GM18868 (cell line): ENCODE measurements around the gene DCUN1D3.
"Not testable (repeated sequence)": the region's sequence is repeated elsewhere in the genome, so short reads cannot be mapped to it uniquely, and the experiment has no call there.

Experiments
- ATAC-seq: cut with Tn5 transposase; IDR thresholded peaks from one replicate; pipeline ENCODE4 v1.9.1; 2021; ENCODE audit warnings: mild to moderate bottlenecking, moderate library complexity; ENCODE audit not compliant: unreplicated experiment

The DCUN1D3 gene

GRCh38 chr16:20866145-20866772, 33.9 kb downstream of the DCUN1D3 start:
- ATAC-seq, result peak; percentile 12

- ATAC-seq, result peak; percentile 86
Observed at GRCh38 chr16:20865420-20866131, 34.6 kb downstream of the DCUN1D3 start.

- not testable (repeated sequence) for ATAC-seq
Observed at GRCh38 chr16:20864376-20864775, 35.8 kb downstream of the DCUN1D3 start.

- ATAC-seq, result no peak
Observed at GRCh38 chr16:20862162-20862960, 37.8 kb downstream of the DCUN1D3 start.

DNA sequence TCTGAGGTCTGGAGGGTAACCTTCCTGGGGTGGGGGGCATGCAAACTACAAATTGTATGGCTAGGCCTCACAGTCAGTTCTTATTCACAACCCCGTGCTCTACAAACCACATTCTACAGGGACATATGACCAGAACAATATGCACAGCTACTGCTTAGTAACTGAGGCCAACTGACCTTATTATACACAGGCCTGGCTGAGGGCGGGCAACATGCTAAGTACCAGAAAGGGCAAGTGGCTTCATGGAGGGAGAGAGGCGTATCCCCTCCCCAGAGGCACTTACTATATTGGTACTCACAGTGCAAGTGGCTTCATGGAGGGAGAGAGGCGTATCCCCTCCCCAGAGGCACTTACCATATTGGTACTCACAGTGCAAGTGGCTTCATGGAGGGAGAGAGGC, 39.2 kb downstream of the DCUN1D3 start:
- ATAC-seq, result not testable (repeated sequence)

DNA sequence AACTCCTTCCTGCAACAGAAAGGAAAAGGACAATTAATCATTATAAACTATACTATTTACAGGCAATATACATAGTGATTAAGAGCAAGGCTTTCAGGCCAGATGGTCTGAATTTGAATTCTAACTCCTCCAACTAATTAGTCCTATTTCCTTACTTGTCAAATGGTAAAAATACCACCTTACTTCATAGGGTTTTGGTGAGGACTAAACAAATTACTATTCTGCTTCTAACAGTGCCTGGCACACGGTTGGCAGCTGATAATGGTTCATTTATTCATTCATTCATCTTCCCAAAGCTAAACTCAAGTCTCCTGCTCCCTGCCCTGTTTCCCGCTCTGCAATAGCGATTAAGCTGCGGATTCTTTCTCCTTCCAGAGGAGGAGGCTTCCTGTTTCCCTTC, 39.8 kb downstream of the DCUN1D3 start:
- ATAC-seq, result no peak

DNA sequence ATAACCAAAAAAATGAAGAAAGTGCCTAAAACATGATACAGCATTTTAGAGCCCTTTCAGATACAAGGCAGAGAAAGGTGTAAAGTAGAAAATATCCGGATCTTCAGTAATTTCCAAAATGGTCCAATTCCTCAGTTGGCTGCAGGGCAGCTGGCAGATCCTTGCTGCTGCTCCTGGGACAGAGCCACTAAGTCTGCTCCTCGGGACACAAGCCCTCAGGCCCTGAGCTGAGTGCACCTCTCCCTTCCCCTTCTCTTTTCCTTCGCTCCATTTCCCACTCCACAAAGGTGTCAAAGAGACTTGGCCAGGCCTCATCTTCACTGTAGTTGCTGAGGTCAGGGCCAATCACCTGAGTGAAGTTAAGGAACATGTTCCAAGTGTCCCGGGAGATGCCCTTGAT, 40.5 kb downstream of the DCUN1D3 start:
- ATAC-seq, result no peak

- ATAC-seq, result no peak
Observed at GRCh38 chr16:20859229-20859628, 40.9 kb downstream of the DCUN1D3 start.

DNA sequence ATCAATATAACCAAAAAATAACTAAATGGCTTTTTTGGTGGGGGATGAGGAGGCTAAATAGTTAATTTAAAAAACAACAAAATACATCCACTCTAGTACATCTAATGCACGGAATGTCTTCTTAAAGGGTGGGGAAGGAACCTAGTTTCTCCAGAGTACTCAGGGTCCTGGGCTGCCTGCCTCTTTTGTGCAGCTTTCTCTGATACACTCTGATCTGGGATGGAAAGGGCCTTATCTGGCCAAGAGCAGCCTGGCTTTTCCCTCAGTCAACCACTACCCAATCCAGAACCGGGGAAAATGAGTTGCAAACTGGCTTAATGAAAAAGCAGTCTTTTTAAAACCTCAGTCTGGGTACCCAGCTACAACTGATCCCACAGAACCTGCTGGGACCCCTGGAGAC, 42.9 kb downstream of the DCUN1D3 start:
- no peak for ATAC-seq

DNA sequence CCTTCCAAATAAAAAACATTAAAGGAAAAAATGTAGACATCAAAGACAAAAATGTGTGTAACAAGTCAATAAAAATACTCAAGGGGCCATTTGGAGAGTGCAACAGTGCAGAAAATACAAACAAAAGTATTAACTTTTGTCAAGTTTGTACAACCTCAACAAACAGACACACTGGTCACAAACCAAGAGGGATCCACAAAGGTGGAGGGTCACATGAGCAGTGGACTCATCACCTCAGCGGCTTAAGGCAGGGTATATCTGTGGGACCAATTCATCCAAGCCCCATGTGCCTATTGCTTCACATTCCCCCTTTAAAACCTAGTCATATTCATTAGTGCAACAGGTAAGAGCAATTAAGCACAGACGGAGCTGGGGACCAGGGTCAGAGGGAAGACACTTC, 45.2 kb downstream of the DCUN1D3 start:
- ATAC-seq, result no peak

- ATAC-seq, result no peak
Observed at GRCh38 chr16:20853981-20854620, 46.1 kb downstream of the DCUN1D3 start.

DNA sequence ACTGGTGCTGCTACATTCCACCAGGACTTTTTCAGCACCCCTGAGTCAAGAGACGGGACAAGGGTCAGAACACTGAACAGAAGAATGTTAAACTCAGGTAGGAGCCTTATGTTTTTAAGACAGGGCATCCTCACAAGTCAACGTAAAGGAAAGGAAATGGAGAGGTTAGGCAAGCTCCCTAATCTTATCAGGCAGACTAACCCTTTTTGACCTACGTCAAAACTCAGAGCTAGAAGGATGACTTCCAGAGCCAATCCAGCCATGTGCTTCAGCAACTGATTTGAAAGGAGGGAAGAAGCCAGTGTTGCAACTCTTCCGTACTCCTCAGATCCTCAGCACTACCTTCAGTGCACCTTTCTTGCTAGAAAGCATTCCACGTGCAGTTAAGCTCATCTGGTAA, 47.0 kb downstream of the DCUN1D3 start:
- no peak for ATAC-seq

GRCh38 chr16:20851601-20852000, 48.6 kb downstream of the DCUN1D3 start:
- ATAC-seq, result no peak

DNA sequence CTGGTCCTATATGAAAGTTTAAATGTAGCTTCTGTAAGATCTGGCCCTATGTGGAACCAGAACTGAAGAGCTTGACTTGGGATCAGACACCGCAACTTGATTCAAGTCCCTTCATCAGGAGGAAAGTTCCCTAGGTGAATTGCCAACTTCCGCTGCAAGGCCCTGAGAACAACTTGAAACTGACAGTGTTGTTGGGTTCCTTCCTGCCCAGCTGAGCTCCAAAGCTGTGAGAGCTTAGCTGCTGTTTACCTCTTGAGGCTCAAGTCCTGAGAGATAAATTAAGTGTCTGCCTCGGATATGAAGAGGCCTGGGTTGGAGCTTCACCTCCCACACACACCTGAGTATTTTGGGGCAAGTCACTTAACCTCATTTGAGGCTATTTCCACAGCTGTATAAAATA, 49.2 kb downstream of the DCUN1D3 start:
- no peak for ATAC-seq

DNA sequence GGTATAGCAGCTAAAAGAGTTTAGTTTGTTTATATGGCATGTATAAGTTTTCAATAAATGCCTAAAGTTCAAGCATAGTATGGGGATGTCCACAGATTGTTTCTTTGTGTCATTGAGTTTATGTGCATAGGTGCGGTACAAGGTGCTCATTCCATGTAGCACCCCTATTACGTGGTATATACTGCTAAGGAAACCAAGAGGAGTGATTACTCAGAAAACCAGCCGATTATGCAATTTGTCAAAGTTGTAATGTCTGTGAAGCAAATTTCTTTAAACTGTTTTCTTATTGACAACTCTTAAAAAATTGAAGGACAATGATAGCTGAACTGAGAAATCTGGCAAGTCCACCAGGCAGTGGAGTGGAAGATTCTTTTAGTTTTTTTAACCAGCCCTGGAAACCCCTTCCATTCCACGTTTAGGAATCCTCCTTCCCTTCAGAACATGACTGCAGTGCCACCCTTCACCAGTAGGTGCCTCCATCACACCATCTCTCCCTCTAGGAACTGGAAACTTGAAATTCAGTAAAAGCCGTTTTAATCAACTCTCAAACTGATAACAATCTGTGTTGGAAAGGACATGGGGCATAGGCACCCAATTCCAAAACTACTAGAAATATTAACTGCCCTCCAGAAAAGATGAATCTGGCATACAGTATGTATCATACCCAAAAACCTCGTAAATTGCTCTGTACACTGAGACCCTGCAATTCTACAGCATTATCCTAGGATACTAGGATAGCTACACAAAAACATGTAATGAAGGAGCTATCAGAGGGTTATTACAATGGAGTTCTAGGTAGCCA, 50.4 kb downstream of the DCUN1D3 start:
- no peak for ATAC-seq

DNA sequence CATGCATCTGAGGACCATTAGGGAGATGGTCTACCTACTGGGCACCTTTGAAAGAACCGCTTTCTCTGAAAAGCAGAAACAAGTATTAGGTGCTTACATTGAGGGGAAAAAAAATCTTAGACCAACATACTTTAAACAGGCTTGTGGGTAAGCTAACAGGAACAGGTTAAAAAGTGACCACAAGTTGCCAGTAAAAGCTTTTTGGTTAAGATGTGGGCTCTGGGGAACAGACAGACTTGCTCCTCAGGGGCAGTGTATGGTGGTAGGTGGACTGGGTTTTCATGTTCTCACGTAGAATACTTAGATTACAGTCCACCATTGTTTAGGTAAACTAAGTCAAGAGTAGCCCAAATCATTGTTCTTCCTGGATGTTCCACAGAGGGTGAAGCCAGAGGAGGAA, 52.6 kb downstream of the DCUN1D3 start:
- no peak for ATAC-seq

DNA sequence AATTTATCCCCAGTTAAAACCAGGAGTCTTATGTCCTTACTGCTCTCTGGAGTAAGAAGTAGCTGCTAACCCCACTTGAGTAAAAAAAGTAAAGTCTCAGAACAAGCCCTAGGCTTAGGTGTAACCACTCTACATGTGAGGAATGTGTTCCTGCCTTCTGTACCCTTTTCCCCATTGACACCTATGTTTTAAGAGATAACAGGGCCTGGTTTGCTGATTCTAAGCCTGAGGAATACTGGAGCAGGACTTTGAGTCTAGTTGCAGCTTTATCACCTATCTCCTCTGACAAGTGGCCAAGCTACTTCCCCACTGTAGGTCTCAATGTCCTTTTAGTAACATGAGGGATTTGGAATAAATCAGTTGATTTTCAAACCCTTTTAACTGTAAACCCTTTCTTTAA, 53.6 kb downstream of the DCUN1D3 start:
- no peak for ATAC-seq

GRCh38 chr16:20846030-20846429, 54.1 kb downstream of the DCUN1D3 start:
- ATAC-seq, result no peak

DNA sequence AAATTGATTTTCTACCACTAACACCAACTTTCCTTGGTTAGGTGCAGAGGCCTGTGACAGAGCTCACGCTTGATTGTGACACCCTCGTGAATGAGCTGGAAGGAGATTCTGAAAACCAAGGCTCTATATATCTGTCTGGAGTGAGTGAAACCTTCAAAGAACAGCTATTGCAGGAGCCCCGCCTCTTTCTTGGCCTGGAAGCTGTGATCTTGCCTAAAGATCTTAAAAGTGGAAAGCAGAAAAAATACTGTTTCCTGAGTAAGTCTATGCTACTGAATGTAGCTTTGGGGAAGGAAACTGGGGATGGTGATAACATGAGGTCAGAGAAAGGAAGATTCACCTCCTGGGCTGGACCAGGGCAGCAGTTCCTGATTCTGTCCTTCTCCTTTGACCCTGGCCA, 55.6 kb downstream of the DCUN1D3 start:
- no peak for ATAC-seq

DNA sequence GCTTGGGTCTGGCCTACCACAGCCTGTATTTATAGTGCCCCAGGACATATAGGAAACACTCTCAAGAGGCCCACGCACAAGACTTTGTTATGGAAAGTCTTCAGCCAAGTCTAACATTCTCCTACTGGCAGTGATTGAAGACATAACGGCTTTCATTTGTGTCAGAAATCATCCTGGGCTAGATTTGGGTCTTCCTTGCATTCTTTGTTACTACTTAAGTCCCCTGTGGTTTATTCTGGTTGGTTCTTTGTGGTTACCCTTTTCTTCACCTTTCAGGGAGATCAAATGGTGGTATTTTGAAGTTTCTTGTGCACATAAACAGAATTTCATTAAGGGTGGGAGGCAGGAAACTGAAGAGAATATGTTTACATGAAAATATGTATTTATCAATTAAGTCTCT, 56.1 kb downstream of the DCUN1D3 start:
- ATAC-seq, result no peak

DNA sequence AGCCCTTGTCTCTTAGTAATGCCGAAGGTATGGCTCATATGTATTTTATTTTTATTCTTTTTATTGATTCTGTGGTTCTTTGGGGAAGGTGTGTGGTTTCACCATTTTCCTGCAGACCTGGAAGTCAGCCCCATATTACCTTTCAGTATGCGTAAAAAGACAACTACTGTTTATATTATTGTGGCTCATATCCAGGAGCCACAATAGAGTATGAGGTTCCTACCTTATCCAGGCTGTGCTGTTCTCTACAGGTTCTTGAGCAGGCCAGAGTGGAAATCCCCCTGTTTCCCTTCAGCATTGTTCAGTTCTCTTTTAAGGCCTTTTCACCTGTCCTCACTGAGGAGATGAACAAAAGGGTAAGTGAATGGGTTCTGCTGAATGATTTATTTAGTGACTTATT, 60.7 kb downstream of the DCUN1D3 start:
- ATAC-seq, result no peak
